Urinary bladder (tissue), 4 donors: ENCODE measurements around the gene TEDC1. TPM values are rescaled to one million over a fixed set of nuclear protein-coding genes. Genes with fewer than 3 reads are reported as not detected.

Experiments
- DNase-seq: peaks from one replicate; pipeline ENCODE4 v3.0.0-alpha.2; 2015; ENCODE audit errors: extremely low spot score
- H3K27ac ChIP-seq: one replicate; pipeline ENCODE4 v1.5.1; 2013; ENCODE audit warnings: low read depth, mild to moderate bottlenecking, moderate library complexity
- H3K36me3 ChIP-seq: one replicate; pipeline ENCODE4 v1.6.1; 2013; ENCODE audit warnings: mild to moderate bottlenecking, moderate library complexity; ENCODE audit not compliant: insufficient read depth
- H3K4me1 ChIP-seq: one replicate; pipeline ENCODE4 v1.6.1; 2013; ENCODE audit warnings: mild to moderate bottlenecking, moderate library complexity; ENCODE audit not compliant: insufficient read depth
- H3K4me3 ChIP-seq: one replicate; pipeline ENCODE4 v1.5.1; 2013; ENCODE audit warnings: low read depth, low read length
- WGBS: extraction: QIAGEN DNeasy Blood & Tissue Kit; methylation state at CpG from one replicate; pipeline ENCODE4 v1.1.7; 2013; 5-methylcytosine and 5-hydroxymethylcytosine counted together
- polyA plus RNA-seq: library from polyadenylated mRNA; stranded (reverse); fragments of 200-250 nt; gene quantifications from one replicate; pipeline ENCODE4 v1.2.3, GENCODE V29; 2013
- total RNA-seq: library from RNA; depleted of rRNA; stranded (reverse); fragments of >200 nt; gene quantifications from one replicate; pipeline ENCODE4 v1.2.3, GENCODE V29; 2014
- donor health status: healthy with polysubstance abuse.
- donor health status: healthy.

Gene TEDC1
- total and polyA plus RNA-seq, 2 donors: 4.2 to 10.6 TPM

DNA sequence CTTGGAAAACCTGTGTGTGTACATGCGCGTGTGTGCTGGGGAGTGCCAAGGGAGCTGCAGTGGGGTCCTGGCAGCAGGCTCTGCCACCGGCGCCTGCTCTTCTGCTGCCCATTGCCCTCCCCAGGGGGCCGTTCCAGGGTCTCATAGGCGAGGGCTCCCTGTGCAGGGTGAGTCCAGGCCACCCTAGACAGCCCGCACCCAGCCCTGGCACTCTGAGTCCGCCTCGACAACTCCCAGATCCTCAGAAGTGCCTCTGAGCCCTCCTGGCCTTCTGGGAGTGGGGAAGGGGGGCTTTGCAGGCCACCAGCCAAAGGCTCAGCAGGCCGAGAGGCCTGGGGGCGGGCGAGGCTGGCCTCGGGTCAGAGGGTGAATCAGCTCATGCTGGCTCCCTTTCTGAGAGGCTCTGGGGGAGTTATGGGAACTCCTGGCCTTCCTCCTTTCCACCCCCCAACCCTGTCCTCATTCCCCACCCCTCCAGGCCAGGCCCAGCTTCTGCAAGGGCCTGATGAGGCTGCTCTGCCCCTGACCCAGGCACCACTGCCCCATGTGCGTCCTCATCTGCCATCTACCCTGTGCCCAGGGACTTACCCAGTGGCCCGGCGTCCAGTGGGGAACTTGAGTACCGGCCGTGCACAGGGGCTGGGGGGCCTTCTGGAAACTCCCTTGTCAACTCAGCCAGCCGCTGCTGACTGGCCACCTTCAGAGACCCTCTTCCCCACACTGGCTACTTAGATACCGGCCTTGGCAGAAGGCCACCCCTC lies 2.1 kb upstream of the TEDC1 start:
- H3K4me1 ChIP-seq: no peaks in the 10 kb centered on the region

DNA sequence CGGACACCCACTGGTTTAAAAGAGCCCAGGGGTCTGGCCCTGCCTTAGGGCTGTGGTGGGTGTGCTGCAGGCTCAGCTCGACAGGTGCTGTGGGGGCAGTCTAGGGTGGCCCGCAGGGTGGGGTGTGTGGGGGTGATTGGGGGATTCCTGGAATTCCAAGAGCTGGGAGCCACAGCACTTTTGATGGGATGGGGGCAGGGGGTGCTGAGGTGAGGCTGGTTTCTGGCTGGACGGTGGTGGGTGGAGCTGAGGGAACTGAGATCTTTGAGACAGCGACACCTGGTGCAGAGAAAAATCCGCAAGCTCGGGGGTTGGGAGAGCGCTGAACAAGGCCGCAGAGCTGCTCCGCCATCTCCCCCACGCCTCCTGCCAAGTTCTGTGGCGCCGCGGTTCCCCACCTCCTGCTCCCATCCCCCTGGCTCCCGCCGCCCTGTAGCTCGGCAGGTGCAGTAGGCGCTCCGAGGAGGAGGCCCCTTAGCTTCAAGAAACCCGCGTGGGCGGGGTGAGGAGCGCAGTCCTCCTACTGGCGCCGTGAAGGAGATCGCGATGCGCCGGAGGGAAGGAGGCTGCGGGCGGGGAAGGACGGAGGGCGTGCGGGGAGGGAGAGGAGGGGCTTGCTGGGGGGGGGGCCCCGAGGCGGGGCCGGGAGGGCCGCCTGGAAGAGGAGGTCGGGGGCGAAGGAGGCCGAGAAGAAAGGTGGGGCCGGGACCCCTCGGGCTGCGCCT lies 1.3 kb upstream of the TEDC1 start:
- peak overlapping the region; percentile 42 for H3K4me3 ChIP-seq
- DNase-seq: peak; percentile 86
- WGBS: 1% methylated on average over 44 of the region's 44 CpGs
- H3K4me1 ChIP-seq: no peaks in the 10 kb centered on the region
- no peaks in the 10 kb centered on the region for H3K36me3 ChIP-seq
- H3K27ac ChIP-seq: peak overlapping the region; percentile 95

More for the DNA sequence above, 2.1 kb upstream of the TEDC1 start:
- Histone ChIP-seq H3K4me3 (no peak overlapping the region), H3K27ac (no peak overlapping the region), H3K36me3 (no peaks in the 10 kb centered on the region)
- 63% methylated on average over 20 of the region's 20 CpGs for WGBS
- DNase-seq: no peak

DNA sequence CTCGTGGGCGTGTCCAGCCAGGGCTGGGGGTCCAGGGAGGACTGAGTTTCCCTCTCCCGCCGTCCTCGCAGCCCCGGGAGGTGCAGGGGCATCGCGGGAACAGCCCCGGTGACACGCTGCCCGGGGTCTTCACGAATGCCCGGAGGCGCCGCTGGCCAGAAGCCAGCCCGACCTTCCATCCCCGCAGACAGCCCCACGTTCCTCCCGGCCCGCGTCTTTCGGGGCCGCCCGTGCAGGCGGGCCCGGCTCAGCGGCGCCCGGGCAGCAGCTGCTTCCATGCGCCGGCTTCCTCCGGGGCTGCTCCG lies 827 bp upstream of the TEDC1 start:
- Histone ChIP-seq H3K4me1 (no peaks in the 10 kb centered on the region), H3K36me3 (no peaks in the 10 kb centered on the region), H3K4me3 (peak overlapping the region; percentile 42), H3K27ac (peak overlapping the region; percentile 95)
- under 1% methylated on average over 33 of the region's 33 CpGs for WGBS
- no peak for DNase-seq

DNA sequence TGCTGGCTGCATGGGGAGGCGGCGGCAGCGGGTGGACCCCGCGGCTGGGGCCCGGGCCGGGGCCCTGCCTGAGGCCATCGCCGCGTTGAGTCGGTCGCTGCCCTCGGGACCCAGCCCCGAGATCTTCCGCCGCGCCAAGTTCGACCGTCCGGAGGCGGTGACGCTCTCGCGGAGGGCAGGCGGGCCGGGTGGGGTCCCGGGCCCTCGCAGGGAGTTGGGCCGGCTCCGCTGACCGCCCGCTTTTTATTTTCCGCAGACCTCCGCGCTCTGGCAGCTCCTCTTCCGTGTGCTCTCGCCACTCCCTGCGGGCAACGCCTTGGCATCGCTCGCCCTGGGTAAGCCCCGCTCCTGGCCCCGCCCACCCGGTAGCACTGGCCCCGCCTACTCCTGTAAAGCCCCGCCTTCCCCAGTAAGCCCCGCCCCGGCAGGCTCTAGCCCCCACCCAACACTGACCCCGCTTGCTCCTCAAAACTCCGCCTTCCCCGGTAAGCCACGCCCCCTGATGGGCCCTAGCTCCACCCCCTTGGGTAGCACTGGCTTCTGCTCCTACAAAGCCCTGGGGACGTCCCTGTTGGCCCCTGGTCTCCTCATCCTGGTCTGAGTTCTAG lies 424 bp downstream of the TEDC1 start:
- no peak for DNase-seq
- H3K27ac ChIP-seq: peak overlapping the region; percentile 61
- no peaks in the 10 kb centered on the region for H3K36me3 ChIP-seq
- 1% methylated on average over 53 of the region's 53 CpGs for WGBS
- H3K4me1 ChIP-seq: no peaks in the 10 kb centered on the region
- peak overlapping the region; percentile 48 for H3K4me3 ChIP-seq

DNA sequence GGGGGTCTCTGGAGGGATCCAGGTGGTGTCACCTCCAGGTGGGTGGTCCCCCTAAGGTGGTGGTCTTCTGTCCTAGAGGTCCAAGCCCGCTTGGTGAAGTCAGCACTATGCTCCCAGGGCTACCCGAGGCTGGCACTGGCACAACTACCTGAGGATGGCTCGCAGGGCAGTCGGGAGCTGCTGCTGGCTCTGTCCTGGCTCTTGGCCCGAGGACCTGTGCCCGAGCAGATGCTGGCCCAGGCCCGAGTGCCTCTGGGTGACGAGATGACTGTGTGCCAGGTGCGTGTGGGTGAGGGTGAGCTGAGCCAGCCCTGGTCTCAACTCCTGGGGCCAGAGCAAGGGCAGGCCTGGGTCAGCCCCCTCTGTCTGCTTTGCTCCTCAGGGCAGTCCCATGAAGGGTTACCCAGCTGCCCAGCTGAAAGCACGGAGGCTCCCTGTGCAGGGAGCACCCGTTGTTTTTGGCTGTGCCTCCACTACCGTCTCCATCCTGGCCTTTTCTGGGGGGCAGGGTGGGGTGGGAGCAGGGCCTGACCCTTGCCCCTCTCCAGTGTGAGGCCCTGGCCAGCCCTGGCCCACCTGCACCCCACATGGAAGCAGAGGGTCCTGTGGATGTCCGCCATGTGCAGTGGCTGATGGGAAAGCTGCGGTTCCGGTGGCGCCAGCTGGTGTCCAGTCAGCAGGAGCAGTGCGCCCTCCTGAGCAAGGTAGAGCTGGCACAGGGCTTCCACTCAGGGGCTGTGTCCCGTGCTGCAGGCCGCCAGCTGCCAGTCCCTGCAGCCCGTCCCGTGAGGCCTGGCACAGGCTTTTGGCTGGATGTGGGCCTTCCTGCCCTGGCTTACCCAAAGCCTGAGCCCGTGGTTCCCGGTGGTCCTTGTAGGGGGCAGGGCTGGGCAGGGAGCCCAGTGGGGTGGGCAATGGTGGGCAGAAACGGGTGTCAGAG lies 1.3 kb downstream of the TEDC1 start:
- no peak overlapping the region for H3K4me3 ChIP-seq
- 85% methylated on average over 24 of the region's 24 CpGs for WGBS
- no peaks in the 10 kb centered on the region for H3K4me1 ChIP-seq
- no peak for DNase-seq
- no peak overlapping the region for H3K27ac ChIP-seq
- H3K36me3 ChIP-seq: no peaks in the 10 kb centered on the region

DNA sequence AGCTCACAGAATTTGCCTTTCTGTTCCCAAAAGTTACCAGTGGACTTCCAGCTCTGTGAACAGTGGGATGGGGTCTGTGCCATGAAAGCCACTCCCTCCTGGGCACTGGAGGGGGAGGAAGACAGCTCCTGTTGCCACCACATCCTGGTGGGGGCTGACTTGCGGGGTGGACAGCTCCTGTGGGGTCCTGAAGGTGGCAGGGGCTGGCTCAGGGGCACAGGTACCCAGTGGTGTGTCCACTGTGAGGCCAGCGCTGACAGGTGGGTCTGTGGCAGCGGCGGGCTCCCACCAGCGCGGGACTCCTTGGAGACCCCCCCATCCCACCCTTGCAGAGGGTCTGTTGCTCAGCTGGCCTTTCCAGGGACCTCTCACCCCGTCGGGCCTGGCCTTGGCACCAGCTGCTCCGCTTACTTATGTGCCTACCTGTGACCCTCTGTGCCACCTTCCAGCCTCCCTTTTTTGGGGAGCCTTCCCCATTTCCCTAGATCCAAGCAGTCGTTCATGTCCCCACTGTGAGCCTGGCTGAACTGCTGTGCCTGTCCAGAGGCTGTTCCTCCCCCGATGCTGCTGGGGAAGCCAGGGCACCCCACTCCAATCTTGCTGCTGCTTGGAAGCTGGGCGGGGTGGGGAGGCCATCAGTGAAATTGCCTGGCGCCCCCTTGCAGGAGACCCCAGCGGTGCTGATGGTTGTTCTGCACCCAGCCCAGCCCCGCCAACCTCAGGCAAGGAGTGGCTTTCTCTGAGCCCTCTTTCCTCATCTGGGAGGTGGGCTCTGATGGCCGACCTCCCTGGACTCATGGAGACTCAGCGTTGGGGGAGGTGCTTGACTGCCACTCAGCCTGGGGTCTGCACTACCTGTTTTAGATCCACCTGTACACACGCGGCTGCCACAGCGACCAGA lies 2.2 kb downstream of the TEDC1 start:
- no peak overlapping the region for H3K27ac ChIP-seq
- no peaks in the 10 kb centered on the region for H3K4me1 ChIP-seq
- no peak for DNase-seq
- WGBS: 90% methylated on average over 20 of the region's 20 CpGs
- H3K4me3 ChIP-seq: no peak overlapping the region
- H3K36me3 ChIP-seq: no peaks in the 10 kb centered on the region

DNA sequence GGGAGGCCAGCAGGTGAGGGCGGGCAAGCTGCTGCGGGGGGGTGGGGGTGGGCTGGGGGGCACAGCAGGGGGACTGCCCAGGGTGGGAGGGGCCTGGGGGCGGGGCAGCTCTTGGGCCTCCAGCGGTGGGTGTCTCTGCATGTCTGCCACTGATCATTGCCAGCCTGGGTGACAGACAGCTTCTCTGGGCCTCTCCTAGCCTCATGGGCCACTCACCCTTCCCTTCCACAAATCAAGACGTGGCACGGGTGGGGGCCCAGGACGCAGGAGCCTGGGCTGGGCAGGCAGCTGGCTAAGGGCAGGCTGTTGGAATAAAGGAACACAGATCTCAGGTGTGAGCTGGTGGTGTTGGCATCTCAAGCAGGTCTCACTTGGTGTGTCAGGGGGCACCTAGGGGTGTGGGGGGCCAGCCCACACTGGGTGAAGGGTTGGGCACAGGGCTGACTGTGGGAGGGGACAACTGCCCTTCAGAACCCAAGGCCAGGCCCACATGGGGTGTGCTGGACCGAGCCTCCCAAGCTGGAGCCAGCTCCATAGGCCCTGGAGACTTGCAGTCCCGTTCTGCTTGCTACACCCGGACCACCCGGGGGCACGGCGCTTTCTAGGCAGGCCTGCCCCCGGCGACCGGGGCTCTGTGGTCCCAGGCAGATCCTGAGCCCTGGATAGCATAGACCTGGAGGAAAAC lies 3.0 kb downstream of the TEDC1 start:
- WGBS: 90% methylated on average over 16 of the region's 16 CpGs
- no peaks in the 10 kb centered on the region for H3K4me1 ChIP-seq
- no peak overlapping the region for H3K4me3 ChIP-seq
- no peaks in the 10 kb centered on the region for H3K36me3 ChIP-seq
- H3K27ac ChIP-seq: no peak overlapping the region
- DNase-seq: no peak

DNA sequence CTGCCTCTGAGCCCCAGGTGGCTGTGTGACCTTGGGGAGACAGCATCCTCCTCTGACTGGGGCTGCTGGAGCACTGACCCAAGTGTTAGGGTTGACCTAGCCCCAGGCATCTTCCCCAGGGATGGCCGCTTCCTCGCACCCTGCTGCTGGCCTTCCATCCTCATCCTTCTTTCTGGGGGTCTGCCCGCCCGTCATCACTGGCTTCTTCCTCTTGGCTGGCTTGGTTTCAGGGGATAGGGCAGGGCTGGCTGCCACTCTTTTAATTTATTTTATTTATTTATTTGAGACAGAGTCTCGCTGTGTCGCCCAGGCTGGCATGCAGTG lies 3.5 kb downstream of the TEDC1 start:
- no peak for DNase-seq
- H3K4me1 ChIP-seq: no peaks in the 10 kb centered on the region
- H3K27ac ChIP-seq: no peak overlapping the region
- no peaks in the 10 kb centered on the region for H3K36me3 ChIP-seq
- no peak overlapping the region for H3K4me3 ChIP-seq
- WGBS: over 99% methylated on average over 6 of the region's 6 CpGs

DNA sequence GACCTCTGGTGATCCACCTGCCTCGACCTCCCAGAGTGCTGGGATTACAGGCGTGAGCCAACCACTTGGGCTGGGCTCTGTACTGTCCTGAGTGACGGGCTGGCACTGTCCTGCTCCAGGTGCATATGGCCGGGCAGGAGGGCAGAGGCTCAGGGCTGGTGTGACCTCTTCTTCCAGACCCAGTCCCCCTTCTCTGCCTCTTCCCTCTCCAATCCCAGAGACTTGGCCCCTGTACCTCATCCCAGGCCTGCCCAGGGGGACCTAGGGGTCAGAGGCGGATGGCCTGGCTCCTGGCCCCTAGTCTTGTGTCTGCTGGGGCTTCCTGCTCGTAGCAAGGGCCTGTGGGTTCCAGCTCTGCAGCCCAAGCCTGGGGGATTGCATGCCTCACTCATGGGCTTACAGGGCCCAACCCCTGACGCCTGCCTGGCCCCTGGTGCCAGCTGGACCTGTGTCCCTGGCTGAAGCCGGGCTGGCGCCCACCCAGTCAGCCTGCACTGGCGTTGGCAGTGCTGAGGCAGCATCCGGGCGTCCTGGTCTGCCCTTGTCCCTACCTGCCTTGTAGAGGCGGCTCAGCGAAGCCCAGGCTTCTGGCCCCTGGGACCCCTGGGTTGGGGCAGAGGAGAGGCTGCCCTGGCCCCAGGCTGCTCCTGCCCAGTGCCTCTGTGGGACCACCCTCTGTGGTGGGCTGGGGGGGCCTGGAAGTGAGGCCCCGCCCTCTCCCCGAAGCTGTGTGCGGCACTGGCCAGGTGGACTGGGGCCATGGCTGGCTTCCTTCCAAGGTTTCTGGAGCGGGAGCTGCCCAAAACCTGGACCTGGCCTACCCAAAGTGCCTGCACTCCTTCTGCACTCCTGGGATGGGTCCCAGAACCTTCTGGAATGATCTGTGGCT lies 4.3 kb downstream of the TEDC1 start:
- DNase-seq: no peak
- H3K4me1 ChIP-seq: no peaks in the 10 kb centered on the region
- H3K27ac ChIP-seq: no peak overlapping the region
- no peaks in the 10 kb centered on the region for H3K36me3 ChIP-seq
- WGBS: 84% methylated on average over 18 of the region's 18 CpGs
- no peak overlapping the region for H3K4me3 ChIP-seq

DNA sequence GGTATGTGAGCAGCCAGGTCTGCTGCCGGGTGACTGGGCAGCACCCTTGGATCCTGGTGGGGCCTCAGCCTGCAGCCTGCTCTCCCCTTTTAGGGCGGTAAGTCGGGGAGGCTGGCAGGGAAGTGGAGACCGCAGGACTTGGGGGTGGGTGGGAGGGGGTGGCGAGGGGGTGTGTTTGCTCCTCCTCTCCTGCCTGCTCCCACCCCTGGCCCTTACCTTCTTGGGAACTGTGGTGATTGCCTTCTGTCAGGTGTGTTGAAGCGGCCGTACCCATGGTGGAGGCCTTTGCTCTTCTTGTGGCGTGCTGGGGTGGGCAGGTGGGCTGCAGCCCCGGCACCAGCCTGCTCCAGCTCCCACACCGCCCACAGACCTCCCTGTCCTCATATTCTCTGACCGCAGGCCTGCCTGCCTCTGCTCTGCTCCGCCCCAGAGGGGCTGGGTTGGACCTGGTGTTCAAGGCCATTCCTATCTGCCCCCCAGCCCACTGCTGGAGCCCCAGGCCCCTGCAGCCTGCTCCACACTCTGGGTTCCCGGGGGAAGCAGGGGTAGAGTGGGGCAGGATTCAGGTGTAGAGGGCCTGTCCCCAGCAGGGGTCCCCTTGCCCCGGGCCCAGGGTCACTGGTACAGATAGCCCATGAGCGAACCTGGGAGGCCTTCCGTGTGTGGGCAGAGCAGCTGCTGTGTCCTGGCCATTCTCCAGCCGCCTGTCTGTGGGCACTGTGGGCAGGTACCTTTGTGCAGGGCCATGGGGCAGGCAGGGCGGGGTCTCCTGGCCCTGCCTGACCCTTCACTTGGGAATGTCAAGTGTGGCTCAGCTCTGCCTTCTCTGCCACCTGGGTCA lies 5.2 kb downstream of the TEDC1 start:
- no peaks in the 10 kb centered on the region for H3K36me3 ChIP-seq
- H3K27ac ChIP-seq: no peak overlapping the region
- 88% methylated on average over 18 of the region's 18 CpGs for WGBS
- H3K4me3 ChIP-seq: no peak overlapping the region
- DNase-seq: no peak
- no peaks in the 10 kb centered on the region for H3K4me1 ChIP-seq
